ENCODE measurements around the gene B3GNT5.

B3GNT5 gene

DNA sequence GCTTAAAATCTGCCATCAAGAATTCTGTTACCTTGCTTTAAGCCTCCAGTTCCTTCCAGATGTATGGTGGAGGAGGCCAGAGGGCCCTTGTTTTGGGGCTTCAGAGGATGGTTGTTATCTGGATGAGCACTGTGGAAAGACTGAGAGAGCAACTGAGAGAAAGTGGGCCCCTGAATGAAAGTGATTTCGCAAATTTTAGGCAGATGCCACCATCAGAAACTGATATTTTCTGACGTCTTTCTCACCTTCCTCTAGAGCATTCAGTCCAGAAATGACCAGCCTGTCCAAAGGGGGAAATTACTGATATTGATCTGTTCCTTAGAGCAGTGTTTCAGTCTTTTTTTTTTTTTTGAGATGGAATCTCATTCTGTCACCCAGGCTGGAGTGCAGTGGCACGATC lies 13.4 kb downstream of the B3GNT5 start:
- DNase-seq = no peak

DNA sequence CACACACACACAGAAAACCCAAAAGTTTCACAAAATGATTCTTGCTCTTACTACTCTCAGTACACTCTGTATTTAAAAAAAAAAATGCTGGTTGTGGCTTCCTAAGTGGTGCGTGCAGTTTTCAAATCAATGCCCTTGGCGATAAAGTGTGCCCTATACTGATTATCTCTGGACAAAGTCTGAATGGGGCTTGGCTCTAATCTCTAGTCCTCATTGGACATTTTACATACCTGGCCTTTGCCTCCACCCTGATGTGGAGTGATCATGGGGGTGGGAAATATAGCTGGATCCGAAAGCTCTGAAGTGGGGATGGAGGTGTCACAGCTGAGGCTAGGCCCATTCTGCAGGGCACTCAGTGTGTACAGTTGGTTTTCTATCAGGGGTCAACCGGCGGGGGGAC lies 14.1 kb downstream of the B3GNT5 start:
- no peak for DNase-seq

DNA sequence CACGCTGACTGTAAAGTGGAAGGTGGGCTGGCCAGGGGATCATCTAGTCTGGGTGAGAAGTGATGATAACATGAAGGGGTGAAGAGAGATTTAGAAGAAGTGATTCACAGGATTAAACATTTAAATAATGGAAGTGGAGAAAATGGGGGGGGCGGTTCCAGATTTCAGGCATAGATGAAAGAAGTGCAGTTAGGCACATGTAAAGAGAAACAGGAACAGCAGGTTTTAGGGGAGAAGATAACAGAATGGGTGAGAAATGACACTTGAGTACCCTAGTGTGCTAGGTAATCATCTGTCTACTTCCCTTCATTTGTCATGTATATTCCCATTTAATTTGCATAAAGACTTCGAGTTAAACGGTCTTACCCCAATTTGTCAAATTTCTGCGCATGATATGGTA lies 15.3 kb downstream of the B3GNT5 start:
- DNase-seq = no peak

DNA sequence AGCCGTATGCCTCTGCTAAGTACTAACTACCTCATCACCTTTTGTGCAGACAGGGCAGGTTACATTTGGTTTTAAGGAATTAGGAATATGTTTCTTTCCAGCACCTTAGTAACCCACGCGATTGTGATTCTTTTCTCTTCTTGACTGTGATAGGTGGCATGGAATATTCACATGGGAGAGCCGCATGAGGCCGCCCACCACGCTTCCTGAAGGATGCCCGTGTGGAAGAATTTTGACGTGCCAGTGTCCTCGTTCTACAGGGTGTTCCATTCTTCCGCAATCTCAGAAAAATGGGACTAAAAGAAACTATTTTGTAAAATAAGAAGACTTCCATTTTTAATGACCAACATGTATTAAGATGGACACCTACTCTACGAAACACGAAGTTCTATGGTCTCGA lies 16.3 kb downstream of the B3GNT5 start:
- no peak for DNase-seq

DNA sequence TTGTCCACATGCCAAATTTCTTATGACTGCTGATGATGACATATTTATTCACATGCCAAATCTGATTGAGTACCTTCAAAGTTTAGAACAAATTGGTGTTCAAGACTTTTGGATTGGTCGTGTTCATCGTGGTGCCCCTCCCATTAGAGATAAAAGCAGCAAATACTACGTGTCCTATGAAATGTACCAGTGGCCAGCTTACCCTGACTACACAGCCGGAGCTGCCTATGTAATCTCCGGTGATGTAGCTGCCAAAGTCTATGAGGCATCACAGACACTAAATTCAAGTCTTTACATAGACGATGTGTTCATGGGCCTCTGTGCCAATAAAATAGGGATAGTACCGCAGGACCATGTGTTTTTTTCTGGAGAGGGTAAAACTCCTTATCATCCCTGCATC lies 17.3 kb downstream of the B3GNT5 start:
- no peak for DNase-seq

DNA sequence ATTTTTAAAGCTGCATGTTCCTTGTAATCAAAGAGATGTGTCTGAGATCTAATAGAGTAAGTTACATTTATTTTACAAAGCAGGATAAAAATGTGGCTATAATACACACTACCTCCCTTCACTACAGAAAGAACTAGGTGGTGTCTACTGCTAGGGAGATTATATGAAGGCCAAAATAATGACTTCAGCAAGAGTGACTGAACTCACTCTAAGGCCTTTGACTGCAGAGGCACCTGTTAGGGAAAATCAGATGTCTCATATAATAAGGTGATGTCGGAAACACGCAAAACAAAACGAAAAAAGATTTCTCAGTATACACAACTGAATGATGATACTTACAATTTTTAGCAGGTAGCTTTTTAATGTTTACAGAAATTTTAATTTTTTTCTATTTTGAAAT lies 19.1 kb downstream of the B3GNT5 start:
- no peak for DNase-seq

DNA sequence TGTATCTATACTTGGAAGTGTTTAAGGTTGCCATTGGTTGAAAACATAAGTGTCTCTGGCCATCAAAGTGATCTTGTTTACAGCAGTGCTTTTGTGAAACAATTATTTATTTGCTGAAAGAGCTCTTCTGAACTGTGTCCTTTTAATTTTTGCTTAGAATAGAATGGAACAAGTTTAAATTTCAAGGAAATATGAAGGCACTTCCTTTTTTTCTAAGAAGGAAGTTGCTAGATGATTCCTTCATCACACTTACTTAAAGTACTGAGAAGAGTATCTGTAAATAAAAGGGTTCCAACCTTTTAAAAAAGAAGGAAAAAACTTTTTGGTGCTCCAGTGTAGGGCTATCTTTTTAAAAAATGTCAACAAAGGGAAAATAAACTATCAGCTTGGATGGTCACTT lies 19.7 kb downstream of the B3GNT5 start:
- no peak for DNase-seq

DNA sequence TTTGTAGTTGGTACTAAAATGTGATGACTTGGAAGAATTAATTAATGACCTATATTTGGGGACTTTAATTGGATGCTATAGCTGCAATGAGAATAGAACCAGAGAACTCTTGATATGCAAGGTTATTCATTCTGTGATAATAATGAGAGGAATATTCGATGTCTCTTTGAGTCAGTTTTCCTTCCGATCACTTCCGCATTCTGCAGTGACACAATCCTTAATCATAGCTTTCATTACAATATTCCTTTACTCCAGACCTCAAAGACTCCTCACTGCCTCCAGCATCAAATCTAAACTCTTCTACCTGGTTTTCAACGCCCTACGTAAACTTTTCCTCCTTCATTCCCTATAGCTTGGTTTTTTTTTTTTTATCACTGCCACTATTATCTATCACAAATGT lies 21.6 kb downstream of the B3GNT5 start:
- no peak for DNase-seq

DNA sequence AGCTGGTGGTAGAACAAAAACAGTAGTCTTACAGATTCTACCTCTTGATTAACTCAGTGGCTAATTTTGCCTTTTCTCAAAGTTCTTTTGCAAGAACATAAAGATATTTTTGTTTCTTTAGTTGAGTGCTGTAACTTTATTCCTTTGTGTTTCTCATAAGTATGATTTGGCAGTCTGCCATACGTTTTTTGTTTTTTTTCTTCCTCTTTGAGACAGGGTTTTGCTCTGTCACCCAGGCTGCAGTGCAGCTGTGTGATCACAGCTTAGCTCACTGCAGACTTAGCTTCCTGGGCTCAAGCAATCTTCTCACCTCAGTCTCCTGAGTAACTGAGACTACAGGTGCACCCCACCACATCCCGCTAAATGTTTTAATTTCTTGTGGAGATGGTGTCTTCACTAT lies 22.4 kb downstream of the B3GNT5 start:
- peak; percentile 70 for DNase-seq

DNA sequence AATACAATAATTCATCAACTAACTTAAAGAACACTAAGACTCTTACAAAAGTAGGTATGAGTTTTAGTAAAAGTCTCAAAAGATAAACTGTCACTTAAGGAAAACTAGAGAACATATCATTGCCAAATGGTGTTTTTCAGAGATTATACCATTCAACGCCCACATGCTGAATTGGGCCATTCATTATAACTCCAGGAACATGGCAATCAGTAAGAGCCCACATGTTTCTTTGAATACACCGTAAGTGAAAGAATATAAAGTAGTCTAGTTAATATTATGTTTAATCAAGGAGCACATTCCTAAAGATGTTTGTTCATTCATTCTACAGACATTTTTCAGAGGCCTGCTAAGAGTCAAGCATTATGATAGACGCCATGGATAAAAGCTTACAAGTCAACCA lies 22.9 kb downstream of the B3GNT5 start:
- no peak for DNase-seq

DNA sequence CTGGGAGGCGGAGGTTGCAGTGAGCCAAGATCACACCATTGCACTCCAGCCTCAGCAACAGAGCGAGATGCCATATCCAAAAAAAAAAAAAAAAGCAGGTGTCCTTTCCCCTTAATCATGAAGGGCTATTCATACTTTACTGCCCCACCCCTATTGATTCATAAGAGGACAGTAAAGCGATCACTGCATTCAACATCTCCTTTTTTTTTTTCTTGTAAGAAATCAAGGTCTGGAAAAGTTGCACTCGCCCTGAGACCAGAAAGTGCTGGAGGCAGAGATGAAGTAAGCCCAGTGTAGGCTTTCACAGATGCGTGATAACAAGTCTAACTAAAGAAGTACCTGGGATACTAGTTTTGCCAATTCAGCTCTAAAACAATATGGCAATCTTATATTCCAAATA lies 24.2 kb downstream of the B3GNT5 start:
- DNase-seq = no peak

DNA sequence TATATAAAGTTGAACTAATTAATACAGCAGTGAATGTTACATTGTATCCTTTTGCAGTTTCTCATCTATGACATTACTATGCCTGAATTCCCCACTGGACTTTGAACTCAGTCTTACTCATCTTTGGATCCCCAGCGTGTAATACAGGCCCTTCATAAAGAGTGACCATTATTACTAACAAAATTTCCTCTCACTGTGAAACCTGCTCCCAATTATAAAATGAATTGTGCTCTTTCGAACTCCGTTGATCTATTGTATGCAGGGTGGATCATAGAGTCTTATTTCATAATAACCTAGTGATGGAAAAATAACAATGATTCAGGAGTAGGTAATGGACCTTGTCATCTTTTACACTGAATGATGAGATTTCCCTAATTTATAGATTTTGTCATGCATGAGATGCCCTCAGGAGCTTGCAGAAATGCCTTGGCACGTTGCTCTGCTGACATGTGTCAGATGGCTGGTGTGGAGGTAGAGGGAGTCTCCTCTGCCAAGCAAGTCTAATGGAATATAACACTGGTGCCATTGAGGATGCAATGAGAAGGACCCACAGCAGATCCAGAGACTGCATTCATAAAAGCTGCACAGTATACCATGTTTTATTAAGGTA lies 25.5 kb downstream of the B3GNT5 start:
- peak; percentile 60 for DNase-seq

DNA sequence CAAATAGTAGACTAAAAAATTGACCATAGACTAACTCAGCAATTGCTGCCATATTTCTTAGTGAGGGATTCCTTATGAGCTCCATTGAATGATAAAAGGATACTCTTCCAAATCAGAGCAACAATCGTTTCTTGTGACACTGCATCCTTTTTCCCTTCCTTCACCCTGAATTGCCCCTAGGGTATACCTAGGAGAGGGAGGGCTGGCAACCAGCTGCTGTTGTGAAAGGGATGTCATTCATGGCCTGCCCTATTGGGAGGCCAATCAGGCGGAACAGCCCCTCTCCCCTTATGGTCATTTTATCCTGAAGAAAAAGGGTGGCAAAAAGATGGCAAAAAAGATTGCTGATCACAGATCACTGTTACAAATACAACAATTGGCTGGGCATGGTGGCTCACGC lies 26.3 kb downstream of the B3GNT5 start:
- DNase-seq = no peak

DNA sequence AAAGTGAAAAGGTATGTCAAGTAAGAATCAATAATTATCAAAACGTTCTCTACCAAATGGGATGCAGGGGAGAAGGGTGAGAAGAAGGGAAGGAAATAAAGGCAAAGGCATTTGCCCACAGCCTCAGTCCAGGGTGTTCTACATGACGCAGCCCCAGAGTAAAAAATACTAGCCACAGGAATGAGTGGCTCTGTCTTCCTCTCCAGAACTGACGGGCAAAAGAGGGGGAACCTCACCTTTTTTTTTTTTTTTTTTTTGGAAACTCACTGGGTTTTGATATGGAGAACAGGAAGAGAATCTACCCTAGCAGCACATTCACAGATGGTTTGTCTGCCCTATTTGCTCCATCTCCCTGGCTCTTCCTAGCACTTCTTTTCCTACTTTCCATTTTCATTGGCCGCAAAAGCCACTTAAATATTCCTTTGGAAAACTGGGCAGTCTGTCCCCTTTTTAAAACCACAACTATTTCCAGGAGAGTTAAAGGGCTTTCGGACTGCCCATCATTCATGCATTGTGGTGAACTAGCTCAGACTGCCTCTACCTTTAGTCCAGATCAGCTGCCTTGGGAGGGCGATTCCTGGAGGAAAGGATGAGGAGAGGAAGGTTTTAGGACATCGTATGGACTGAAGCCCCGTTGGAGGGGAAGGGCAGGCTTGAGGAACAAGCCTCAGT lies 28.2 kb downstream of the B3GNT5 start:
- DNase-seq = no peak

DNA sequence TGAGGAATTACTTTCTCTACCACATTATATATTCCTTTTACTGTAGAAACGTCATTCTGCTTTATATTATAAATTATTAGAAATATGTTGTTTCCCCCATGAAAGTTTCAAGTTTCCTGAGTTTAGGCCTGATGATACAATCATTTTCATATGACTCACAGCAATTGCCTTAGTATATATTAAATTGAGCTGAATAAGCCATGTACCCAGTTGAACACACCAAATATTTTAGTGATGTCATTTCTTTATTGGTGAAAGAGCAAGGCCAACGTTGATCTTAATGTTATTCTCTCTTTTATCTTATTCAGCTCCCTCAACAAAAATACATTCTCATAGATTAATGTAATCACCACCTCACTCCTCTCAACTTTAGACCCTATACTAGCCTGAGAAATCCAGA lies 30.8 kb downstream of the B3GNT5 start:
- DNase-seq = no peak

DNA sequence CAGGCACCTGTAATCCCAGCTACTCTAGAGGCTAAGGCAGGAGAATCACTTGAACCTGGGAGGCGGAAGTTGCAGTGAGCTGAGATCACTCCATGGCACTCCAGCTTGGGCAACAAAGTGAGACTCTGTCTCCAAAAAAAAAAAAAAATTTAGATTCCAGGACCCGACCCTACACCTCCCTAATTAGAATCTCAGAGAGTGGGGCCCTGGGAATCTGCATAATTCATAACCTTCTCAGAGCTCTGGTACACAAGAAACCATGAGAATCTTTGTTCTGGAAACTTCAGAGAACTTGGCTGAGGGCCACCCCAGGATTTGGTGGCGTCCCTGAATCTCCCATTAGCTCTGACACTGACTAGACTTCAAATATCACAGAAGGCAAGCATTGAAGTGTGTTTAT lies 31.5 kb downstream of the B3GNT5 start:
- DNase-seq = no peak

DNA sequence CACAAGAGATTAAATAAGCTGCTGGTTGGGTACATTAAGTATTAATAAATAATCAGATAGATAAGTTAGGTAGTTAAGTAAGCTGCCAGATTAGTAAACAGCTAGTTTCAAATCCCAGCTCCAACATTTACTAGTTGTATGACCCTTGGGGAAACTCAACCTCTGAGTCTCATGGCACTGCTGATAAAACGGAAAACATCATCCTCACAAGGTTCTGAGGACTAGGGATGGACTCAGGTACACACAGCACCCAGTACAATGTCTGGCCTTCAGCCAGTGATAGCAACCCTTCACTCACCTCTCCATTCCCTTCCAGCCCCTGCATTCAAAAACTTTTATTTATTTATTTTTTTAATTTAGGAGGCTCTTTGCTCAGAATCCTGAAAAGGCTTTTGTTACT lies 32.3 kb downstream of the B3GNT5 start:
- no peak for DNase-seq

DNA sequence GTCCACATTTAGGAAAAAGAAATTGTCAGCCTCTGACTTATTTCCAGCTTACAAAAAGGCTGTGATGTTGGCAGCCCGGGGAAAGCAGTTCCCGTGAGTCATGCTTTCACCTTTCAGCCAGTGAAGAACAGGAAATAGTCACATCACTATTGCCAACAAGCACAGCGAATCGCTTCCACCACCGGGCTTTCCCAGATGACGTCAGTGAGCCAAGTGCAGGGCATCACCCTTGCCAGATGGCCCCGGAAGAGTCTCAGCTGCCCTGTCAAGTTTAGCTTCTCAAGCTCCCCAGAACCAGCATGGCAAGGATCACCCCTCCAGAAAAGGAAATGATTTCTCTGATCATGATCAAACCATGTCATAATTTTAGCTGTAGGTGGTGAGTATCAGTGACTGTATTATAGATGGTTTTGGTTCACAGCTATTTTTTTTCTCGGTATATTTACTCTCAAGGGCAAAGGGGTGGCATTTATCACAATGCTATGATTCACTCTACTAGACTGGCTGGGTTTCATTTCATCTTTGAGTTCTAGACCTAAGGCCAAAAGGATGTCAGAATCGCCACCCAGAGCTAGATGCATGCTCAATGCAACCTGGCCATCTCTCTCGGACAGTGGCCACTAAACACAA lies 32.9 kb downstream of the B3GNT5 start:
- DNase-seq = no peak

DNA sequence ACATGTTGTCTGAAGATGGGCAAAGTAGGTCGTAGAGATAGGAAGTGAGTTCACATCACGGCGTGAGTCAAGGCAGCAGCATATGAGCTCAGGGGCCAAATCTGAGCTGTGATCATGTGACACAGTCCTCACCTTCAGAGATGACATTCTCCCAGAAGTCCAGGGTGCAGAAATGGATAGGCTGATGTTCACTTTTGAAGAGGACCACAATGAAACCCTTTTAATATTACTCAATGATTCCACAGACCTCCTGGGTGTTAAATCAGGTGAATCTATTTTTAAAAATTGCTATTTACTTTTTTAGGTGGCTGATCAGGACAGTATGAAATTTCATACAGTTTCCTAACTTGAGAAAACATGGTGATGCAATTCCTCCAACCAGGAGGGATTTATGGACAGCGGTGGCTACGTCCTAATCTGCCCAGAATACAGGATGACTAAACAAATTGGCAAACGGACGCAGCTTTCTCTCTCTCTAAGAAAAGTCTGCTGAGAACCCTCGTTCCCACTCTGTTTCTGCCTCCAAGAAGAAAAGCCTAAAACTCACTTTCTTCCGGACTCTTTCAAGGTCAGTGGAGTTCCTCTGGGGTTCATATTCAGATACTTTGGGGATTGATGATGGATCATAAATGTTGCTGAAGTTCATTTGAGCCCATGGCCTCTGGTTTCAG lies 34.4 kb downstream of the B3GNT5 start:
- no peak for DNase-seq

DNA sequence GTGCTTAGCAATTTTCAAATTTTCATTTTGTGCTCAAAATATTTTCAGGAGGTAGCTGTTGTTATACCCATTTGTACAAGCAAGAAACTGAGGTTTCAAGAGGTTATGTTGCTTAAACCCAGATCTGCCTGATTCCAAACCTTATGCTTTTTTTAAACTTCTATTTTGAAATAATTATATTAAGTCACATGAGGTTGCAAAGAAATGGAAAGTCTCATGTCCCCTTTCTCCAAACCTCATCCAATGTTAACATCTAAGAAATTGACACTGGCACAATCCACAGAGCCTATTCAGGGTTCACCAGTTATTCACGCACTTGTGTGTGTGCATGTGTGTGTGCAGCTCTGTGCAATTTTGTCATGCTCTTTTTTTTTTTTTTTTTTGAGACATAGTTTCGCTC lies 35.1 kb downstream of the B3GNT5 start:
- no peak for DNase-seq

DNA sequence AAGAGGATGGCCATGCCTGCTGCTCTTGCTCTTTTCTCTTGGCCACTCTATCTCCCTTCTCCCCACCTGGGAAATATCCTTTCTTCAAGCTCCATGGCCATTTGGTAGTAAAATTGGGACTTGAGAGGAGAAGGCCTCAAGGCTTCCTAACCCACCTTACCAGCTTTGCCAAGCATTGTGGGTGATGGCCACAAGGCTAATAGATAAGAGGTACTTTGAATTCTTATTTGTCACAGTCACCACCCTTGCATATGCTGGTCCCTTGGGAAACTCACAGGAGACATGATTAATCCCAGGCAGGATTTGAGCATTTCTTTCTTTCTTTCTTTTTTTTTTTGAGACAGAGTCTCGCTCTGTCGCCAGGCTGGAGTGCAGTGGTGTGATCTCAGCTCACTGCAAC lies 37.2 kb downstream of the B3GNT5 start:
- no peak for DNase-seq

DNA sequence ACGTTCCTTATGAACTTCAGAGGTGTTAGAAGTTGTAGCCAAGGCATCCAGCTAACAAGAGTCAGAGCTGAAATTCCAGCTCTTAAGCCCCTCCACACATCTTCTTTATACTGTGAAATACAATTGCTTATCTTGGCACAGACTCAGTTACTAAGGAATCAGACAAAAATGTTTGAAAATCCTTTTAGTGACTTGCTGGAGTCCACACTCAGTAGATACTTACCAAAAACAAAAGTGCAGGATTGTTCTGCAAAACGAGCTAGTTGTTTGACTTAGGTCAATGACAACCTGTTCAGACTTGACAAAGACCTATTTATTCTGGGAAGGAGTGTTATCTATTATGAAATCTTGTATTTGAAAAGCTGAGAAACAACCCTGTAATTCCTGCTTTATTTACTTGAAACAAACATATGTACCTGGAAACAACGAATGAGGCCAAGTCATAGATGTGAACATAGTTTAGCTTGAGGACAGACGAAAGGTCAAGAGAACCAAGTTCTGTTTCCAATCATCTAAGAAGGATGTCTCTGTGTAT lies 38.5 kb downstream of the B3GNT5 start:
- no peak for DNase-seq

DNA sequence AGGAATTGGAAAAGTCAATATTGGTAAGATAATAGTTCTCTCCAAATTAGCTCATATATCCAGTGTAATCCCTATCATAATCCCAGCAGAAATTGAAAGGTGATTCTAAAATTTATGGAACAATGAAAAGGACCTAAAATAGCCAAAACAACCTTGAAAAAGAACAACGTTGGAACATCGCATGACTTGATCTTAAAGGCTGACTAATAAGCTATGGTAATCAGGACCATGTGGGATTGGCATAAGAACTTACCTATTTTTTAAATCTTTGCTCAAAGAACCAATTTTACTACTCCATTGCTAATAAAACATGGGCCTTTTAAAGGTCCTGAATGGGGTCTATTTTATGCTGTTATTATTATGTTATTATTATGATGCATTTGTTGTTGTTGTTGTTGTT lies 40.9 kb downstream of the B3GNT5 start:
- no peak for DNase-seq

DNA sequence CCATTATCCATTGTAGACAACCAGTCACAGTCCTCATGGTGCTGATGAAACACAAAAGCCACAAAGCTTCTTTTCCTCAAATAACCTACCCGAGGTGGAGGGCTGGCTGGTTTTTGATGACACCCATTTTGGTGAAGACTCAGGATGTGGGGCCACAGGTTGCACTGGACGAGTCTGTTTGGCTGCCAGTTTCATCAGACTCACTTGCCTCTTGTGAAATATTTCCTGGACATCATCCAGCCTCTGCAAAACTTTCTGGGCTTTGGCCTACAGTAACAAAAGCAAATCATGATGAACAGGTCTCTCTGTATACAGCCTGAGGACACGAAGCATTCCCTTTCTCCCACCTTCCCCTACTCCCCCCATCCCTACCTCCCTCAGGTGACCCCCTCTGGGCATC lies 42.2 kb downstream of the B3GNT5 start:
- DNase-seq = no peak
